HG03575 (cell line): ENCODE results near the gene CPSF3.

Experiments
- ATAC-seq: cut with Tn5 transposase; IDR thresholded peaks from one replicate; pipeline ENCODE4 v1.9.1; 2021; ENCODE audit not compliant: unreplicated experiment, insufficient number of reproducible peaks, low FRiP score; ENCODE audit errors: extremely low read depth

The CPSF3 gene

GRCh38 chr2:9460441-9461017 lies 37.1 kb downstream of the CPSF3 start:
- no peak for ATAC-seq

GRCh38 chr2:9461079-9461478 lies 37.6 kb downstream of the CPSF3 start:
- ATAC-seq = no peak

- no peak for ATAC-seq
Measured at GRCh38 chr2:9462313-9462712, 38.9 kb downstream of the CPSF3 start.

GRCh38 chr2:9462886-9463697 lies 39.6 kb downstream of the CPSF3 start:
- no peak for ATAC-seq

- ATAC-seq = no peak
Measured at GRCh38 chr2:9463698-9464034, 40.2 kb downstream of the CPSF3 start.

- ATAC-seq = no peak
Measured at GRCh38 chr2:9465170-9465569, 41.7 kb downstream of the CPSF3 start.

GRCh38 chr2:9466147-9466683 lies 42.8 kb downstream of the CPSF3 start:
- ATAC-seq = no peak

- no peak for ATAC-seq
Measured at GRCh38 chr2:9467687-9468086, 44.2 kb downstream of the CPSF3 start.

- no peak for ATAC-seq
Measured at GRCh38 chr2:9471206-9471605, 47.8 kb downstream of the CPSF3 start.

- no peak for ATAC-seq
Measured at GRCh38 chr2:9472511-9472910, 49.1 kb downstream of the CPSF3 start.

- no peak for ATAC-seq
Measured at GRCh38 chr2:9473308-9473984, 50.0 kb downstream of the CPSF3 start.

GRCh38 chr2:9473985-9474360 lies 50.5 kb downstream of the CPSF3 start:
- no peak for ATAC-seq

GRCh38 chr2:9474361-9475057 lies 51.1 kb downstream of the CPSF3 start, which contains the start of gene IAH1:
Gene IAH1, plus strand, starts transcription at chr2:9474551. Its CDS starts 16 bp downstream, at chr2:9474567.
- ATAC-seq = no peak

GRCh38 chr2:9477914-9478313 lies 54.5 kb downstream of the CPSF3 start:
- no peak for ATAC-seq

GRCh38 chr2:9478526-9478925 lies 55.1 kb downstream of the CPSF3 start:
- ATAC-seq = no peak

- ATAC-seq = no peak
Measured at GRCh38 chr2:9480157-9480556, 56.7 kb downstream of the CPSF3 start.

GRCh38 chr2:9483107-9483506 lies 59.7 kb downstream of the CPSF3 start:
- no peak for ATAC-seq

- no peak for ATAC-seq
Measured at GRCh38 chr2:9484533-9484932, 61.1 kb downstream of the CPSF3 start.
